GM19043 (cell line): ENCODE data around the gene GJC2.

Experiments used
- ATAC-seq: cut with Tn5 transposase; IDR thresholded peaks from one replicate; pipeline ENCODE4 v1.9.1; 2021; ENCODE audit warnings: low read depth; ENCODE audit not compliant: unreplicated experiment

Gene GJC2

GRCh38 chr1:228144193-228144992 is 5.3 kb upstream of the GJC2 start:
- no peak for ATAC-seq

DNA sequence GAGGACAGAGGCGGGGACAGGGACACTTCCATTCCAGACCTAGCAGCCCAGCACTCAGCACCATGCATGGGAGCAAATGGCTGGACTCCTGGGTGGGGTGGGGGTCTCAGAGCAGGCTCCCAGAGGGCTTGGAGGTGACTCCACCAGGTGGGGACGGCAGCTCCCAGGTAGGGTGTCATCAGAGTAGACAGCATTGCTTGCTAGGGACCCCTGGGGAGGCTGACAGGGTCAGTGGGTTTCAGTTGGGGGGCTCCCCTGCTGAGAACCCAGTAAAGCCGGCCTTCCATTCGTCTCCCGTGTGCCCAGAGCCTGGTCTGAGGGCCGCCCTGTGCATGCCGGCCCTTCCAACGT is 4.8 kb upstream of the GJC2 start:
- ATAC-seq = no peak

DNA sequence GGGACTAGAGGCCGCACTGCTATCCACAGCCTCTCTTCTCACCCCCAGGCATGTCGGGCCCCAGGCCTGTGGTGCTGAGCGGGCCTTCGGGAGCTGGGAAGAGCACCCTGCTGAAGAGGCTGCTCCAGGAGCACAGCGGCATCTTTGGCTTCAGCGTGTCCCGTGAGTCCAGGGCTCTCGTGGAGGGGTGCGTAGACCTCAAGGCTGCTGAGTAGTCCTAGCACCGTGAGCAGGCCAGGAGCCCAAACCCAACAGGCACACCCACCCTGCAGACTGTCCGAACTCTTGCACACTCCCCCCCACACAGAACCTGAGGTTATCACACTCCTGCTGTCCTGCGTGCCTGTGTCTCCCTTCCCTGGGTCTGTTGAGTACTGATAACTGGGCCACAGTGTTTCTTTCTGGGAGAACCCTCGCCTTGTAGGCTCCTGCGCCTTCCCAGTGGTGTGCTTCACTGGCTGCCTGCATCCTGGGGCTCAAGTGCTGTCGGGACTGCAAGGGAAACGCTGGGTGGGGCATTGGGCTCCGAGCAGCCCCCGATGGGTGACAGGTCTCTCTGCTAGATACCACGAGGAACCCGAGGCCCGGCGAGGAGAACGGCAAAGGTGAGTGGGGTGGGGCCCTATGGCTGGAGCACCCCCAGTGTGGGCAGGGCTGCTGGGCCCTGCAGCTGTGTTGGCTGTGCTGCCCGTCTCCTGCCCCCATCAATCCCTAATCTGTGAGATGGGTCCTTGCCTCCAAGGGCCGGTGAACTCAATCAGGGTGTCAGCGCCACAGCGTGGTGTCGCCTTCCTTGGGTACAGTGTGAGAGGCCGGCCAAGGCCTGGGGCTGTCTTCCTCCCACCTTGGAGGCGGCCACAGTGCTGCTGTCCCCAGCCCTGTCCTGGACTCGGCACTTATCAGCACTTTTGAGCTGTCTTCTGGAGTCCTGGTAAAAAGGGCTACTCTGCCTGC is 4.0 kb upstream of the GJC2 start:
- ATAC-seq = no peak

DNA sequence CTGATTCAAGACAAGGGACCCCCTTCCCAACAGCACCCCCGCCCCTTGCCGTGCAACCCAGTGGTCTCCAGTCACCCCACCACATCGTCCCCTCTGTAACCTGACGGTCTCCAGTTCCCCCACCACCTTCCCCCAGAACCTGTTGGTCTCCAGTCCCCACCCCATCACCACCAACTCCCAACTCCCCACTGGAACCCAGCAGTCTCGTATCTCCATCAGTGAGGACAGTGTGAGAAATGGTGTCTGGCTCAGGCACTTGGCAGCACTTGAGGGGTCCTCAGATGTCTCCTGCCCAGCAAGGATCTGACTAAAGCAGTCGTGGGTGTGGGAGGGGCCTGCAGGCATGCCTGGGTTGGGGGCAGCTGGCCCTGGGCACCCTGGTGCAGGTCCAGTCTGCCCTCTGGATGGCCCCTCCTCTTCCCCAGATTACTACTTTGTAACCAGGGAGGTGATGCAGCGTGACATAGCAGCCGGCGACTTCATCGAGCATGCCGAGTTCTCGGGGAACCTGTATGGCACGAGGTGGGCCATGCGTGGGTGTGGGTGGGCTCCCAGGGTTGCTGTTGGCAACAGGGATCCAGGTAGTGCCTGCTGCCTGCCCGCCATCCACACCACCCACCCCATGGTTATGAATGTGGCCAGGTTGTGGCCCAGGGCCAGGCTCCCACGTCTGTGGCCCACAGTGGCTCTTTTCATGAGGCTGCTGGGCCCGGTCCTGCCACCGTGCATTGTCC is 3.1 kb upstream of the GJC2 start:
- ATAC-seq = no peak

GRCh38 chr1:228147151-228147693 is 2.5 kb upstream of the GJC2 start:
- ATAC-seq = no peak

DNA sequence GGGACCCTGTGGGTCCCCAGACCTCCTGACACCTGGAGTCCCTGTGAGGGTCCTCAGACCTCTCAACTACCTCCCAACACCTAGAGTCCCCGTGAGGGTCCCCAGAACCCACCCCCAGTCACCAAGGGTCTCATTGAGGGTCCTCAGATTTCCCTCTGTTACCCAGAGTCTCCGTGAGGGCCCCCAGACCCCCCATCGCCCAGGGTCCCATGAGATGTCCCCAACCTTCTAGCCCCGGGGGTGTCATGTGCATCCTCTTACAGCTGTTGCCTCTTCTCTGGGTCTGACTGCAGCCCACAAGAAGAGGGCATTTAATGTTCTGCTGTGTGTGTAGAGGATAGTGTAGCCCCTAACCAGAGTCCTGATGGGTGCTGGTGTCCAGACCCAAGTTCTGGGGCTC is 2.0 kb upstream of the GJC2 start:
- no peak for ATAC-seq

GRCh38 chr1:228148196-228148861 is 1.4 kb upstream of the GJC2 start:
- no peak for ATAC-seq

DNA sequence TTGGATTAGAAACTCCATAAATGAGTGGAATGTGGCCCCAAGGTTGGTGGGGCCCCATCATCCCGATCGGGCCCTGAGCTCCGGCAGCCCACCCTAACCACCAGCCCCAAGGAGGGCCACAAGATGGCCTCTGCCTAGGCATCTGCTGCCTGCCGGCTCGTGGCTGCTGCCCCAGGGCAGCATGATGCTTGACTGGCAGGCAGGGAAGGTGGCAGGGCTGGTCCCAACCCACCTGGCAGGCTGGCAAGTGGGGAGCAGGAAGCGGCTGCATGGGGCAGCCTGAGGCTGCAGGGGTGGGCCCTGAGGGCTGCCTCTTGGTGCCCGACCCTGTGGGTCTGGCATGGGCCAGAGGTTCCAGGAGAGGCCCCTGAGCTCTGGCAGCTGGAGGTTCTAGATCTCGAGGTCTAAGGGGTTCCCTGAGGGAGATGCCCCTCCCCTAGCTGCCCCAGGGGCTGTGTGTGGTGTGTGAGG is 760 bp upstream of the GJC2 start:
- no peak for ATAC-seq

GRCh38 chr1:228150120-228150460 is 360 bp downstream of the GJC2 start:
- no peak for ATAC-seq

DNA sequence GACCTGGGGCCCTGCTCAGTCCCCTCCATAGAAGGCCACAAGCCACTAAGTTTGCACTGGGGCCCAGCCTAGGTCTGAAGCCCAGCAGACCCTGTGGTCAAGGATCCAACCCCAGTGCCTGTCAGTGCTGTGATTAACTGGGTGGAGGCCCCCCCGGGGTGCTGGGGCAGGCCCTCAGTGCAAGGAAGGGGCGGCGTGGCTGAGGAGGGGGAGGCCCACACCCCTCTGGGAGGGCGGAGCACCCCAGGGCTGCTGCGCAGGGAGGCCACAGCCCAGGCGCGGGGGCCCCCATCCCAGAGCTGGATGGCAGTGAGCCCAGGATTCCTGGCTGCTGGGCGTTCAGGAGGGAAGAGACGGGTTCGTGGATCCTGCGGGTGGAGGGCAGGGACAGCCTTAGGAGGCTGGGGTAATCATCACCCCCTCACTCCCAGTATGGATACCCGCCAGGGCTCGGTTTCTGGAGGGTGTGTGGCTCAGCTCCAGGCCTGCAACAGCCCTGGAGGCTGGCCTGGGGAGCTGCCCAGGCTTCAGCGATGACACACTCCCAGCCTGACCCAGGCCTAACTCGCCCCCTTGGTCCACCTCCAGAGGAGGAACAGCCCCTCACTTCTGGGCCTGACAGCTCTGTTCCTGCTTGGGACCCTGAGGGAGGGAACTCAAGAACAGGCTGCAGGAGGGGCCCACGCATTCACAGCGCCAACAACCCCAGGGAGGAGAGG is 890 bp downstream of the GJC2 start:
- ATAC-seq = no peak

GRCh38 chr1:228151180-228151925 is 1.6 kb downstream of the GJC2 start:
- no peak for ATAC-seq

DNA sequence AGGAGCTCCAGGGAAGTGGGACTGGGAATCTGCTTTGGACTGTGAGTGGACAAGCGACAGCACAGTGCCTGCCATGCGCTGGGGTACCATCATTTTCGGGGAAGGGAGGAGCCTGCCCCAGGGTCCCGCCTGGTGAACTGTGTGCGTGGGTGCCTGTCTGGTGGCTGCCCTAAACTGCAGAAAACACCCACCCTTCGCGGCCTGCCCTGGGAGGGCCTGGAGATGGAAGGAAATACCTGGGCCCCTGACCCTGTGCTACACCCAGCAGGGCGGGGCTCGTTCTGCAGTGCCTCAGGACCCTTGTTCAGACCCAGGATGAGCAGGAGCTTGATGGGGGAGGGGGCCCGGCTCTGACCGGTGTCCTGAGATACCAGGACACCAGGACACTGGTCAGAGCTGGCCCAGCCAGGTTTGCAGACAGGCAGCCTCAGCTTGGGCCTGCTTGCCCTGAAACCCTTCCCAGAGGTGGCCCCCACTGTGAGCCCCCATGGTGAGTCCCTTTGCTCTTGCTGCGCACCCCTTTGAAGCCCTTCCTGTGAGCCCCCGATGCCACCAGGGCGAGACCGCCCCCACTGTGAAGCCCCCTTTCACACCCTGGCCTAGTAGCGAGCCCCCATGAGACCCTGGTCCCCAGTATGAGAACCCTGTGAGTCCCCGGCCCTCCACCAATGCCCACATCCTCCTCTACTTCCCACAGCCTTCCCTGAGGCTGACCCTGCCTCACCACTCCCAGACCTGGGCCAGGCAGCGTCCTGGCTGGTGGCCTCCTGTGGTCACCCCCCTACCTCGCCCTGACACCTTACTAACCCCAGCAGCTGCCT is 2.6 kb downstream of the GJC2 start:
- ATAC-seq = no peak

GRCh38 chr1:228152918-228153258 is 3.2 kb downstream of the GJC2 start:
- no peak for ATAC-seq

GRCh38 chr1:228154021-228154669 is 4.4 kb downstream of the GJC2 start:
- ATAC-seq = no peak

DNA sequence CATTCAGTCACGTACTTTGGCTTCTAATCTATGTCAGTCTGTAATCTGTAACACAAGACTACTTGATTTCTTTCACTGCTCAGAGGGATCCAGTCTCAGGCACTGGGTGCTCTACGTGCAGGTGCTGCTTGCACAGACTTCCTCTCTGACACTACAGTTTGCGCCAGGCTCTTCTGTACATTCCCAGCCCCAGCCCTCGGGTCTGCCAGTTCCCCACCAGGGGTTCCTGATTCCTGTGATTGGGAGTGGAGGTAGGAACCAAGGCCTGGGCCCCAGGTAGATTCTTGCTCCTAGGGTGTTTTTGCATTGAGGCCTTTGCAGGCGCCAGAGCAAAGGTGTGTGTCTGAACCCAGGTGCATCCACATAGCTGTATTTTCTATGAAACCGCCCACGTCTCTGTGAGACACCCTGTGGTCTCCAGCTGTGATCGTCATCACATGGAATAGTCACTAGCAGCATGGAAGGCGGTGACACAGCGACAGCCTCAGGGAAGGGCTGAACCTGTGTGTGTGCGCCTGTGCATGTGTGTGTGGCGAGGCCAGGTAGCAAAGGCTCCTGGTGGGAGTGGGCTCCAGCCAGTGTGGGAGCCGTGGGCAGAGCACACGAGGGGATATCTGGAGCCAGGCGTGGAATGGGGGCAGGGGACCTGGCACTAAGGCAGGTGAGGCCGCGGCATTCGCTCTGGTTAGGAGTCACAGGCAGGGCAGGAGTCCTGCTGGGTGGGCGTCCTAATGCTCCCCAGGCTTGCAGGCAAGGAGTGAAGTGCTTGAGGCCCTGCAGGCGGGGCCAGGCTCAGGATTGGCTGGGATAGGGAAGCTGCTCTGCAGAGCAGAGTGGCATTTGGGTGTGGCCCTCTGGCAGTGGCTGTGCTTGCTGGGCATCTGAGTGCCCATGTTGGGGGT is 5.2 kb downstream of the GJC2 start:
- no peak for ATAC-seq

- no peak for ATAC-seq
Observed at GRCh38 chr1:228155596-228156514, 6.1 kb downstream of the GJC2 start.
